Uterus (tissue), 2 donors: ENCODE data around the gene HELB.

ENCODE experiments used
- POLR2A ChIP-seq, 2 donors: fragments of 450-650 bp; IDR thresholded peaks; one replicate each; pipeline ENCODE4 v1.6.1; 2016; ENCODE audit warnings: antibody characterized with exemption in 2 of 2, mild to moderate bottlenecking in 1 of 2, moderate library complexity in 1 of 2
- TF ChIP-seq, protein P1 (sequence below), 4 experiments: fragments of 200-600 bp in 2 of 4; fragments of 450-650 bp in 2 of 4; sonication (generic) in 2 of 4; IDR thresholded peaks; one replicate each; pipeline ENCODE4 v1.5.1; 2016 to 2019; ENCODE audit warnings: antibody characterized with exemption in 4 of 4, mild to moderate bottlenecking in 2 of 4, moderate library complexity in 1 of 4

DNA sequence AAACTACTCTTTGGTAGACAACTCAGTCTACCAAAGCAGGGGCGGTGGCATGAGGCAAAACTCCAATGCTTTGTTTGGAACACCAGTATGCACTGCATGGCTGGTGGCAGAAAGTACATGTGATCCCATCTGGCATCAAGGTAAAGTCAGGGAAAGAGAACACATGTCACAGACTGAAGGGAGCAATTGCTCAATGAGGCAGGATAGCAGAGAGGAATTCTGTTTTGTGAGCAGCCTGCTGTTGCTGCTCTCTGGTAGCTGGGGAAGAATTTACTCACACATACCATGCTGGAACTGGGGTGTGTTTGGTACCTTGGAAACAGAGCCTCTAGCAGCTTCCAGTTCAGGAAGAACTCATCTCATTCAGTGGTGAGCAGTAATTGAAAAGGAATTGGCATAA, 84.8 kb downstream of the HELB start:
- TF ChIP-seq, protein P1, sequence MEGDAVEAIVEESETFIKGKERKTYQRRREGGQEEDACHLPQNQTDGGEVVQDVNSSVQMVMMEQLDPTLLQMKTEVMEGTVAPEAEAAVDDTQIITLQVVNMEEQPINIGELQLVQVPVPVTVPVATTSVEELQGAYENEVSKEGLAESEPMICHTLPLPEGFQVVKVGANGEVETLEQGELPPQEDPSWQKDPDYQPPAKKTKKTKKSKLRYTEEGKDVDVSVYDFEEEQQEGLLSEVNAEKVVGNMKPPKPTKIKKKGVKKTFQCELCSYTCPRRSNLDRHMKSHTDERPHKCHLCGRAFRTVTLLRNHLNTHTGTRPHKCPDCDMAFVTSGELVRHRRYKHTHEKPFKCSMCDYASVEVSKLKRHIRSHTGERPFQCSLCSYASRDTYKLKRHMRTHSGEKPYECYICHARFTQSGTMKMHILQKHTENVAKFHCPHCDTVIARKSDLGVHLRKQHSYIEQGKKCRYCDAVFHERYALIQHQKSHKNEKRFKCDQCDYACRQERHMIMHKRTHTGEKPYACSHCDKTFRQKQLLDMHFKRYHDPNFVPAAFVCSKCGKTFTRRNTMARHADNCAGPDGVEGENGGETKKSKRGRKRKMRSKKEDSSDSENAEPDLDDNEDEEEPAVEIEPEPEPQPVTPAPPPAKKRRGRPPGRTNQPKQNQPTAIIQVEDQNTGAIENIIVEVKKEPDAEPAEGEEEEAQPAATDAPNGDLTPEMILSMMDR (IDR thresholded peaks at IDR 0.05), result no peak
- no peak for TF ChIP-seq POLR2A (IDR thresholded peaks at IDR 0.05)
